Peyer's patch (tissue), 4 donors: ENCODE data around the gene SMURF1. TPM values are rescaled to one million over a fixed set of nuclear protein-coding genes. Genes with fewer than 3 reads are reported as not detected.

Experiments used
- DNase-seq, 3 donors: peaks; one replicate each; pipeline ENCODE4 v3.0.0-alpha.2; 2017 to 2019
- H3K27ac ChIP-seq, 4 donors: fragments of 200-600 bp; sonication (generic); one replicate each; pipeline ENCODE4 v1.5.1; 2016 to 2019
- H3K27me3 ChIP-seq, 2 donors: fragments of 200-600 bp; sonication (generic); one replicate each; pipeline ENCODE4 v1.5.1; 2019
- H3K36me3 ChIP-seq, 3 donors: fragments of 200-600 bp; sonication (generic); one replicate each; pipeline ENCODE4 v1.5.1; 2016 to 2019
- H3K4me1 ChIP-seq, 4 donors: fragments of 200-600 bp; sonication (generic); one replicate each; pipeline ENCODE4 v1.5.1; 2016 to 2019
- H3K4me3 ChIP-seq, 4 donors: fragments of 200-600 bp; sonication (generic); 1 replicate in 3 of 4; 2 replicates in 1 of 4; pipeline ENCODE4 v1.5.1; 2016 to 2019; ENCODE audit warnings: mild to moderate bottlenecking in 1 of 4
- H3K9me3 ChIP-seq, 4 donors: fragments of 200-600 bp; sonication (generic); one replicate each; pipeline ENCODE4 v1.5.1; 2016 to 2019; ENCODE audit warnings: mild to moderate bottlenecking in 1 of 4
- CTCF ChIP-seq, 6 experiments: fragments of 450-650 bp in 4 of 6; fragments of 200-600 bp in 2 of 6; sonication (generic) in 1 of 6; IDR thresholded peaks; one replicate each; pipeline ENCODE4 v1.5.1; 2017 to 2019; ENCODE audit warnings: antibody characterized with exemption in 6 of 6, mild to moderate bottlenecking in 3 of 6, moderate library complexity in 1 of 6
- POLR2A ChIP-seq, 2 donors: fragments of 450-650 bp; IDR thresholded peaks; one replicate each; pipeline ENCODE4 v1.5.1; 2017; ENCODE audit warnings: antibody characterized with exemption in 2 of 2, mild to moderate bottlenecking in 2 of 2, moderate library complexity in 2 of 2
- total RNA-seq, 4 donors: library from RNA; depleted of rRNA; stranded (reverse); fragments of >200 nt; gene quantifications; one replicate each; pipeline ENCODE4 v1.1.0, GENCODE V29; 2016

SMURF1 gene
- total RNA-seq, 4 donors from 2014 or later, result 17.2 to 85.0 (median 43.0) TPM

DNA sequence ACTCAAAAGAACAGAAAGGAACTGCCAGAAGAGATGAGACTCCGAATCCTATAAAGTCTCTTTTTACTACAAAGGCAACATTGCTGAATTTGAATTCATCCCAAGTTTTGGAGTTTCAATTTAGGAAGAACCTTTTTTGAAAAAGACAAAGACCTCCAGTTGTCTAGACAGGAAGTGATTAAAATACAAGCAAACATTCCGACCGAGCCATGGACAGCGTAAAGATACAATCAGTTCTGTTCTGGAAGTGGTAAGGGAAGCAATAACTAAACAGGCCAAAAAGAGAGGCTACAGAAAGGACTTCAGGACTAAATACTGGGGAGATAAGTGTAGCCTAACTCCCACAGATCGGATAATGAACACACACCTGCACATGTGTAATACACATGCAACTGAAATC lies 101.0 kb downstream of the SMURF1 start:
- no peak for DNase-seq
- no peaks in the 10 kb centered on the region for H3K27me3 ChIP-seq
- H3K36me3 ChIP-seq, result peaks cover 0 to 63% (median 0%) of the 10 kb centered on the region in 3 donors
- no peak for TF ChIP-seq POLR2A (IDR thresholded peaks at IDR 0.05)
- no peak for TF ChIP-seq CTCF (IDR thresholded peaks at IDR 0.05)
- H3K4me3 ChIP-seq, result no peak overlapping the region
- H3K9me3 ChIP-seq, result no peaks in the 10 kb centered on the region
- no peak overlapping the region for H3K27ac ChIP-seq
- peaks cover 0 to 19% (median 3%) of the 10 kb centered on the region in 4 donors for H3K4me1 ChIP-seq

- peak overlapping the region in 1 of 4 donors; percentile 69 for H3K27ac ChIP-seq
- H3K36me3 ChIP-seq, result peaks cover 0 to 63% (median 0%) of the 10 kb centered on the region in 3 donors
- DNase-seq, result peak in 1 of 3 donors; percentile 53
These were observed 102.4 kb downstream of the SMURF1 start for GRCh38 chr7:99041526-99041925.

GRCh38 chr7:99040104-99040958 lies 103.6 kb downstream of the SMURF1 start:
- peak; percentile 48 to 88 (median 76) for DNase-seq
- Histone ChIP-seq H3K9me3 (no peaks in the 10 kb centered on the region), H3K27ac (peak overlapping the region in 2 of 4 donors; percentile 59 to 62), H3K4me1 (peaks cover 0 to 19% (median 3%) of the 10 kb centered on the region in 4 donors), H3K36me3 (peaks cover 0 to 67% (median 0%) of the 10 kb centered on the region in 3 donors), H3K4me3 (no peak overlapping the region), H3K27me3 (no peaks in the 10 kb centered on the region)
- TF ChIP-seq POLR2A (IDR thresholded peaks at IDR 0.05) (no peak), CTCF (IDR thresholded peaks at IDR 0.05) (peak; percentile 53 to 84 (median 78))

More at GRCh38 chr7:99041526-99041925, 102.4 kb downstream of the SMURF1 start:
- Histone ChIP-seq H3K9me3 (no peaks in the 10 kb centered on the region), H3K4me1 (peaks cover 0 to 19% (median 3%) of the 10 kb centered on the region in 4 donors), H3K27me3 (no peaks in the 10 kb centered on the region), H3K4me3 (no peak overlapping the region)
- TF ChIP-seq CTCF (IDR thresholded peaks at IDR 0.05), result peak in 3 of 6 experiments; percentile 47 to 58 (median 55)
- TF ChIP-seq POLR2A (IDR thresholded peaks at IDR 0.05), result no peak

DNA sequence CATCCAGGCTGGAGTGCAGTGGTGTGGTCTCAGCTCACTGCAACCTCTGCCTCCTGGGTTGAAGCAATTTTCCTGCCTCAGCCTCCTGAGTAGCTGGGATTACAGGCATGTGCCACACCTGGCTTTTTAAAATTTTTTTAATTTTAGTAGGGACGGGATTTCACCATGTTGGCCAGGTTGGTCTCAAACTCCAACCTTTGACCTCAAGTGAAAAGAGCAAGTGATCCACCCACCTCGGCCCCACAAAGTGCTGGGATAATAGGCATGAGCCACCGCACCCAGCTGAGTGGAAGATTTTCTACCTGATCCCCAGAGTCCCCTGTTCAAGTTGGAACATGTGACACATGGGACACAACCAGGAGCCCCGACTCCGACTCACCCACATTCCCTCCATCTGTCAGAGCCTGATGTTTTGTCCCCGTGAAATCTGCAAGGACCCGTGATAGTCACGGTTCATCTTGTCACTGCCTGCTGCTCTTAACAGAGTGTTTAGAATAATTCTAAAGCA lies 104.5 kb downstream of the SMURF1 start:
- no peak for TF ChIP-seq CTCF (IDR thresholded peaks at IDR 0.05)
- no peak for TF ChIP-seq POLR2A (IDR thresholded peaks at IDR 0.05)
- no peaks in the 10 kb centered on the region for H3K27me3 ChIP-seq
- DNase-seq, result peak in 1 of 3 donors; percentile 41
- H3K4me1 ChIP-seq, result peaks cover 0 to 19% (median 3%) of the 10 kb centered on the region in 4 donors
- H3K9me3 ChIP-seq, result no peaks in the 10 kb centered on the region
- peaks cover 0 to 67% (median 0%) of the 10 kb centered on the region in 3 donors for H3K36me3 ChIP-seq
- no peak overlapping the region for H3K27ac ChIP-seq
- H3K4me3 ChIP-seq, result no peak overlapping the region

- TF ChIP-seq POLR2A (IDR thresholded peaks at IDR 0.05) (no peak), CTCF (IDR thresholded peaks at IDR 0.05) (no peak)
- H3K36me3 ChIP-seq, result peaks cover 0 to 69% (median 0%) of the 10 kb centered on the region in 3 donors
- H3K4me1 ChIP-seq, result peaks cover 0 to 19% (median 3%) of the 10 kb centered on the region in 4 donors
- H3K4me3 ChIP-seq, result no peak overlapping the region
- H3K27ac ChIP-seq, result no peak overlapping the region
- no peaks in the 10 kb centered on the region for H3K9me3 ChIP-seq
- no peaks in the 10 kb centered on the region for H3K27me3 ChIP-seq
- peak in 1 of 3 donors; percentile 41 for DNase-seq
These were observed 105.6 kb downstream of the SMURF1 start for GRCh38 chr7:99038086-99038855.
